GM19099 (cell line): Measurements from ENCODE around the gene USP11.

ENCODE experiments used
- POLR2A ChIP-seq: IDR thresholded peaks from 3 replicates; pipeline ENCODE4 v1.6.1; 2011; ENCODE audit warnings: low read depth; ENCODE audit not compliant: insufficient read length; ENCODE audit errors: extremely low read depth

Gene USP11

DNA sequence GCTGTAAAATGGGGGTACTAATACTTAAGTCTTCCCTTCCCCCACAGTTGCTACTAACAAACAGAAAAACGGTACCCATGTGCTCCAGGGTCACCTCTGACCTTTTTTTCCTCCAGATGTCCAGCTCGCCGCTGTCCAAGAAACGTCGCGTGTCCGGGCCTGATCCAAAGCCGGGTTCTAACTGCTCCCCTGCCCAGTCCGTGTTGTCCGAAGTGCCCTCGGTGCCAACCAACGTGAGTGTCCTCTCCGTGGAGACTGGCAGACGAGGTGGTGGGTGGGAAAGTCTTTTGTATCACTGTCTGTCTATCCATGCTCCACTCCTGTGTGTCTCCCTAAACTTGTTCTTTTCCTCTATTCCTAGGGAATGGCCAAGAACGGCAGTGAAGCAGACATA lies 34.1 kb upstream of the USP11 start:
- TF ChIP-seq POLR2A, result no peak

DNA sequence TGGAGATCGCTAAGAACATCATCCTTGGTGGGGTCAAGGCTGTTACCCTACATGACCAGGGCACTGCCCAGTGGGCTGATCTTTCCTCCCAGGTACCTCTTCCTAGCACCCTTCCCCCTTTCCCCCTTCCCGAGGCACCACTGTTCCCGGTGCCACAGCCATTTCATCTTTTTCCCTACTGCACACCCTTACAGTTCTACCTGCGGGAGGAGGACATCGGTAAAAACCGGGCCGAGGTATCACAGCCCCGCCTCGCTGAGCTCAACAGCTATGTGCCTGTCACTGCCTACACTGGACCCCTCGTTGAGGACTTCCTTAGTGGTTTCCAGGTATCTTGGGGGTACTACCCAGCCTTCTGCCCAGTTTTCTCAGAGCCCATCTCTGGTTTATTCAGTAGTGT lies 33.5 kb upstream of the USP11 start:
- TF ChIP-seq POLR2A, result no peak

DNA sequence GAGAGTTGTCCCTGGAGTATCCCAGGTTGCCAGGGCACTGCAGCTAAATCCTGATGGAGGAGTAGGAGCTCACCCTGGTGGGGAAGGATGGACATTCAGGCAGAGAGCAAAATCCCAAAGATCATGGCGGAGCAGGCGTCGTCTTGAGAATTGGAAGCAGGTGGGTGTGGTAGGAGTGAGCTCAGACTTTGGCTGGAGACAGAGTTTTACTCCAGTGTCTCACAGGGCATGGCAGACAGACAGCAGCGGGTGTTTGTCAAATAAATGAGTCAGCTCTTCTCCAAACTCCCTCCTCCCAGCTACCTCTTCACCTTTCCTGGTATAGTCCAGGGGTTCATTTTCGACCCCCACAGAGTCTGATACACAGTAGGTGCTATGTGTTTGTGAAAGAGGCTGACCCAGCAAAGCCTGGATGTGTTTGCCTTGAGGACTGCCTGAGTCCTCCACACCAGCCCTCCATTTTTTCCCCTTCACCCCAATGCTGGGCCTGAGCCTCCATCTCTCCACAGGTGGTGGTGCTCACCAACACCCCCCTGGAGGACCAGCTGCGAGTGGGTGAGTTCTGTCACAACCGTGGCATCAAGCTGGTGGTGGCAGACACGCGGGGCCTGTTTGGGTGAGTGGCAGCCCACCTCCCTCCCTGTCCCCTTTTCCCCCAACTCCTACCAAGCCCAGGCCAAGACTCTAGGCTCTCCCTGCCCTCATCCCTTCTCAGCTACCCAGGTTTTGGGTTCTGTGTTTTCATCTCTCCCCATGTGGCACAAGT lies 32.2 kb upstream of the USP11 start:
- TF ChIP-seq POLR2A, result no peak

DNA sequence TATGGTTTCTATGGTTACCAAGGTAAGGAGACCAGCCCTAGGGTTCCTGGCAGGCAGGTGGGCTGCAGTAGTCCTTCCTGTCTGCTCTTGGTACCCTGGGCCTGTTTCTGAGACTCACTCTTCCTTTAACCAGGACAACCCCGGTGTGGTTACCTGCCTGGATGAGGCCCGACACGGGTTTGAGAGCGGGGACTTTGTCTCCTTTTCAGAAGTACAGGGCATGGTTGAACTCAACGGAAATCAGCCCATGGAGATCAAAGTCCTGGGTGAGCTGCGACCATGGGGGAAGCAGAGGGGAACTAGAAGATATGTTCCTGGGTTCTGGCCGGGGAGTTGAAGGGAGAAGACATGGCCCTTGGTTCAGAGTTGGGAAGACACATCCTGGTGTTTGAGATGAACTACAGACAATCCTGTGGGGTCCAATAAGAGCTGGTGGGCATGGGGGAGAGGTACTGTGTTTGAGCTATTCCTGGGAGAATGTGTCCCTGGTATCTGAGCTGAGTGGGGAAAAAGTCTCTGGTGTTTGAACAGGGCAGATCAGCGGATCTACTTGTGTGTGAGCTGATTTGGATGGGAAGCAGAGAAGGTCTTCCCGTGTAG lies 31.4 kb upstream of the USP11 start:
- TF ChIP-seq POLR2A, result no peak

DNA sequence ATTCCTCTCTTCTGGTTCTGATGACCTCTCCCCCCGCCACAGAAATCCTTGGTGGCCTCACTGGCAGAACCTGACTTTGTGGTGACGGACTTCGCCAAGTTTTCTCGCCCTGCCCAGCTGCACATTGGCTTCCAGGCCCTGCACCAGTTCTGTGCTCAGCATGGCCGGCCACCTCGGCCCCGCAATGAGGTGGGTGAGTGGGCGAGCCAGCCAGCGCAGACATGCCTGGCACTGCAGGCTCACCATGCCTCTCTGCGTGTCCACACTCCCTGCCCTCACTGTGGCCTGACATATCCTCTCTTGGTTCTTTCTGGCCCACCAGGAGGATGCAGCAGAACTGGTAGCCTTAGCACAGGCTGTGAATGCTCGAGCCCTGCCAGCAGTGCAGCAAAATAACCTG lies 30.5 kb upstream of the USP11 start:
- no peak for TF ChIP-seq POLR2A

DNA sequence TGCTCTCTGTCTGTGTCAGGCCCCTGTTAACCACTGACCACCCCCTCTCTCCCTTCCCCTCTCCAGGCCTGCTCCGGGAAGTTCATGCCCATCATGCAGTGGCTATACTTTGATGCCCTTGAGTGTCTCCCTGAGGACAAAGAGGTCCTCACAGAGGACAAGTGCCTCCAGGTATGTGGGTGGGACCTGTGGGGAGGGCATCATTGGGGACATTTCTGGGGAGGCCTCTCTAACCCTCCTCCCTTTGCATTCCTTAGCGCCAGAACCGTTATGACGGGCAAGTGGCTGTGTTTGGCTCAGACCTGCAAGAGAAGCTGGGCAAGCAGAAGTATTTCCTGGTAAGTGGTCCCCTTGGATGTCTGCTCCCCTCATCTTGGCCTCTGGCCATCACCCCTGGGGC lies 29.9 kb upstream of the USP11 start:
- TF ChIP-seq POLR2A, result no peak

DNA sequence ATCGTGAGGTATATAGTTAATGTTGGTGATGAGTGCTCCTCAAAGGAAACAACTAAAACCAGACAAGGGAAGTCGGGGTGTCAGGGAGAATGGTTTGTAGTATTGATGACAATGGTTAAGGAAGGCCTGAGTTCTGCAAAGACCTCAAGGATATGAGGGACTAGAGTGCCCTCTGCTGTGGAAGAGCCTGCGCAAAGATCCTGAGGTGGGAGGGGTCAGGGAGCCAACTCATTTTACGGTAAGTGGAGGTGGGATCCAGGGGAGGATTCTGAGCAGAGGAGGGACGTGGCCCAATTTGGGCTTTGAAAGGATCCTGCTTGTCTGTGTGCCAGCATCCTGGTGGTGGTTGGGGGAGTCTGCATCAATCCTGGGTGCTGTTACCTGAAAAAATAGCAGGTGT lies 27.8 kb upstream of the USP11 start:
- no peak for TF ChIP-seq POLR2A

DNA sequence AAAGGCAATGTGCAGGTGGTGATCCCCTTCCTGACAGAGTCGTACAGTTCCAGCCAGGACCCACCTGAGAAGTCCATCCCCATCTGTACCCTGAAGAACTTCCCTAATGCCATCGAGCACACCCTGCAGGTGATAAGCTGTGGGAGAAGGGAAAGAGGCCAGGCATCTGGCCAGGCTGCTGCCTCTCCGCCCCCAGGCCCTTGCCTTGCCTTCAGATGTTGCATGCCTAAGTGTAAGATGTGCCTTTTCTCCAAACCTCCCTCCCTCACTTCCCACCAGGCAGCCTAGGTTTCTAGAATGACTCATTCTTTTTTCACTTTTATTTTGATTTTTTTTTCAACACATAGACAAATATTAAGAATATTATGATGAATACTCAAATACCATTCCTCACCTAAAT lies 26.5 kb upstream of the USP11 start:
- no peak for TF ChIP-seq POLR2A

DNA sequence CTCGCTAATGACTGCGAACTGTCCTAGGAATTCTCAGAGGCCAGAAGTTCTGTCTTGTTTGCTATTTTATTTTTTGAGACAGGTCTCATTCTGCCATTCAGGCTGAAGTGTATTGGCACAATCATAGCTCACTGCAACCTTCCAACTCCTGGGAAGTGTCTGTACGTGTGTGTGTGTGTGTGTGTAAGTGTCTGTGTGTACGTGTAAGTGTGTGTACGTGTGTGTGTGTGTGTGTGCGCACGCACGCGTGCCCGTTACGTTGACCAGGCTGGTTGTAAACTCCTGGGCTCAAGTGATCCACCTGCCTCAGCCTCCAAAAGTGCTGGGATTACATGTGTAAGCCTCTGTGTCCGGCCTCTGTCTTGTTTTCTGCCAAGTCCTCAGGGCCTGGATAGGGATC lies 24.7 kb upstream of the USP11 start:
- no peak for TF ChIP-seq POLR2A

DNA sequence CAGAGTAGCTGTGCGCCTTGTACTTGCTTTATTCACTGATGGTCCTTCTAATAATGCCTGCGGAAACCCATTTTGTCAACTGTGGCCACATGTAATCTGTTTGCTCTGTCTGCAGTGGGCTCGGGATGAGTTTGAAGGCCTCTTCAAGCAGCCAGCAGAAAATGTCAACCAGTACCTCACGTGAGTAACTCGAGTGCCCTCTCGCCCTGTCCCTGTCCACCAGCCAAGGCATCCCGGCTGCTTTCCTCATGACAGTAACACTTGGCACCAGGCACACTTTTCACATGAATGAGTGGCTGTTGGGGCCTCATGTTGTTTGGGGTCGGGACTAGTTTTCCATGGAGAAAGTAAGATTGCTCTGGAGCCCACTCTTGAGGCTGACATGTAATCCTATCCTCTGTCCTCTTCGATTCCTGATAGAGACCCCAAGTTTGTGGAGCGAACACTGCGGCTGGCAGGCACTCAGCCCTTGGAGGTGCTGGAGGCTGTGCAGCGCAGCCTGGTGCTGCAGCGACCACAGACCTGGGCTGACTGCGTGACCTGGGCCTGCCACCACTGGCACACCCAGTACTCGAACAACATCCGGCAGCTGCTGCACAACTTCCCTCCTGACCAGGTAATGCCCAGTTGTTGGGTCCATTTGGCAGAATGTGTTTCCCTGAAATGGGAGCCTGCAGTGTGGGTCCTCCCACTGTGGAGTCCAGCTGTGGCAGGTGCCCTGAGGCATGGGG lies 23.1 kb upstream of the USP11 start:
- no peak for TF ChIP-seq POLR2A

DNA sequence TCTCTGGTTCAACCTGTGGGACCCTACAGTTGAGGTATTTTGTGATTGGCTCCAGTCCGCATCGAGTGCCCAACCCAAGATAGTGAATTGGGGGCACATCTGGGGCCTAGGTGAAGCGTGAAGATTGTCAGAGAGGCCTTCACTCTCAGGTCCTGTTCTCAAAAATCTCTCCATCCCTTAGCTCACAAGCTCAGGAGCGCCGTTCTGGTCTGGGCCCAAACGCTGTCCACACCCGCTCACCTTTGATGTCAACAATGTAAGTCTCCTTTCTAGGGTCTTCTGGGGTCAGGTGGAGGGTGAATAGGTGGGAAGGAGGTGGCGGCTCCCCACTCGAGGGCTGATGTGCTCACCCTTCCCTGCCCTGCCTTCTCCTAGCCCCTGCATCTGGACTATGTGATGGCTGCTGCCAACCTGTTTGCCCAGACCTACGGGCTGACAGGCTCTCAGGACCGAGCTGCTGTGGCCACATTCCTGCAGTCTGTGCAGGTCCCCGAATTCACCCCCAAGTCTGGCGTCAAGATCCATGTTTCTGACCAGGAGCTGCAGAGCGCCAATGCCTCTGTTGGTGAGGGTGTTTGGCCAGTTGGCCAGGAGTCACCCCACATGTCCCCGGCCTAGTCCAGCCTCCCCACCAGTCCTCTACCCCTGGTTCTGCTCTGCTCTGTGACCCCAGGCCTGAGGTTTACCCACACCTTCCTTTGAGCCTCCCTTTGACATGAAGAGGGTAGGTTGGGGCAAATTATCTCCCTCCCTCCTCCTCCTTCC lies 22.0 kb upstream of the USP11 start:
- TF ChIP-seq POLR2A, result no peak

DNA sequence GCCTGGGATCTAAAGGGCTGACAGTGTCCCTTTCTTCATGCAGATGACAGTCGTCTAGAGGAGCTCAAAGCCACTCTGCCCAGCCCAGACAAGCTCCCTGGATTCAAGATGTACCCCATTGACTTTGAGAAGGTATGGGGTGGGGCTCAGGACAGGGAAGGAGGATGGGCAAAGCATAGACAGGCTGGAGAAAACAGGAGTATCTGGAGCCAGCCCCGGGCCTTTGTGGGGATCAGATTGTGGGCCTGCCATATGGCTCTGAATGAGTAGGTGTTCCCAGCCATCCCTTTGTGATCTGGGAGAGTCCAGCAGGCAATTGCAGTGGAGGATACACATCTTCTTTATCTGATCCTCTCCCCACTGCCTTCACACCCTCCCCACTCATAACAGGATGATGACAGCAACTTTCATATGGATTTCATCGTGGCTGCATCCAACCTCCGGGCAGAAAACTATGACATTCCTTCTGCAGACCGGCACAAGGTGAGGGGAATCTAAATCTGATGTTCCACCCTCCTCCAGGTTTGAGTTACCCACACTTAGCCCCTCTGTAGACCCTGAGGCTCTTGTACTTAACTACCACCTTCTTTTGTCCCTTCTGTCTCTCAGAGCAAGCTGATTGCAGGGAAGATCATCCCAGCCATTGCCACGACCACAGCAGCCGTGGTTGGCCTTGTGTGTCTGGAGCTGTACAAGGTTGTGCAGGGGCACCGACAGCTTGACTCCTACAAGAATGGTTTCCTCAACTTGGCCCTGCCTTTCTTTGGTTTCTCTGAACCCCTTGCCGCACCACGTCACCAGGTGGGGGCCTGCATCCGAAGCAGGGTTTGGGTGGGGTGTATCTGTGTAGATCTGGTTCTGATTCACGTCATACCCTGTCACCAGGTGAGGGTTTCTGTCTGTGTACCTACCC lies 20.2 kb upstream of the USP11 start:
- no peak for TF ChIP-seq POLR2A

DNA sequence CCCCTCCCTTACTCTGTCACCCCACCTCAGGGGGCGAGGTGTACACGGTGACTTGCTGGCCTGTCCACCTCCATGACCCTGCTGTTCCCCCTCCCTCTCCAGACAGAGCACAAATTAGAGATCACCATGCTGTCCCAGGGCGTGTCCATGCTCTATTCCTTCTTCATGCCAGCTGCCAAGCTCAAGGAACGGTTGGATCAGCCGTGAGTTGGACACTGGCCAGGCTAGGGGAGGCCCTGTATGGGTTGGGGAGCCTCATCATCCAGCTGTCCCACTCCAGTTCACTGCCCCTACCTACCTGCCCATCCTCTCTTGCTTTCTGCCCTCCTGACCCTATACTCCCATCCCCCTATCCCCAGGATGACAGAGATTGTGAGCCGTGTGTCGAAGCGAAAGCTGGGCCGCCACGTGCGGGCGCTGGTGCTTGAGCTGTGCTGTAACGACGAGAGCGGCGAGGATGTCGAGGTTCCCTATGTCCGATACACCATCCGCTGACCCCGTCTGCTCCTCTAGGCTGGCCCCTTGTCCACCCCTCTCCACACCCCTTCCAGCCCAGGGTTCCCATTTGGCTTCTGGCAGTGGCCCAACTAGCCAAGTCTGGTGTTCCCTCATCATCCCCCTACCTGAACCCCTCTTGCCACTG lies 18.3 kb upstream of the USP11 start:
- no peak for TF ChIP-seq POLR2A
